ENCODE results near the gene CCDC186. TPM values are rescaled to one million over a fixed set of nuclear protein-coding genes. Genes with fewer than 3 reads are reported as not detected.

The CCDC186 gene
- polyA plus RNA-seq, 1 of the 3 experiments (the other 2 are of a cell fraction): 1.3 TPM

- TF ChIP-seq REST (IDR thresholded peaks at IDR 0.05; ENCODE audit: low read depth, low read length): no peak
- TF ChIP-seq NFIC (IDR thresholded peaks at IDR 0.05; ENCODE audit: borderline replicate concordance): no peak
- TF ChIP-seq TCF12 (IDR thresholded peaks at IDR 0.05): no peak
- TF ChIP-seq FOSL2 (IDR thresholded peaks at IDR 0.05; ENCODE audit: borderline replicate concordance, low read depth): no peak
- TF ChIP-seq USF1 (IDR thresholded peaks at IDR 0.05; ENCODE audit: borderline replicate concordance, low read depth): no peak
- TF ChIP-seq TEAD4 (IDR thresholded peaks at IDR 0.05; ENCODE audit: borderline replicate concordance, insufficient read depth): no peak
- no peak for TF ChIP-seq FOXM1 (IDR thresholded peaks at IDR 0.05; ENCODE audit: low read depth)
- no peak for TF ChIP-seq GATA2 (CRISPR knock-in tag; IDR thresholded peaks at IDR 0.05)
Measured at GRCh38 chr10:114143160-114143559, 30.8 kb downstream of the CCDC186 start (continued).

- peaks cover 7 to 33% of the 10 kb centered on the region in 2 experiments for H3K36me3 ChIP-seq (replicated peaks in 1 of 2; ENCODE audit: control insufficient read depth in 1 of 2, insufficient read depth in 2 of 2, low read length in 1 of 2)
- H3K9me2 ChIP-seq: no peaks in the 10 kb centered on the region
- no peaks in the 10 kb centered on the region for H3K4me1 ChIP-seq (ENCODE audit: control insufficient read depth in 1 of 2, insufficient read depth in 2 of 2, low read depth in 1 of 2, low read length in 1 of 2)
- TF ChIP-seq PBX3 (IDR thresholded peaks at IDR 0.05): no peak
- TF ChIP-seq TAF1 (IDR thresholded peaks at IDR 0.05; ENCODE audit: borderline replicate concordance, low read depth, low read length): no peak
- no peak for TF ChIP-seq RAD21 (IDR thresholded peaks at IDR 0.05; ENCODE audit: low read length)
- TF ChIP-seq NFIC (IDR thresholded peaks at IDR 0.05; ENCODE audit: borderline replicate concordance): no peak
- TF ChIP-seq MEF2A (IDR thresholded peaks at IDR 0.05; ENCODE audit: borderline replicate concordance, low read depth): no peak
- TF ChIP-seq USF2 (IDR thresholded peaks at IDR 0.05; ENCODE audit: borderline replicate concordance, low read depth, low read length): no peak
- TF ChIP-seq EZH2phosphoT487 (IDR thresholded peaks at IDR 0.05; ENCODE audit: borderline replicate concordance, low read depth): no peak
- no peak for TF ChIP-seq YY1 (IDR thresholded peaks at IDR 0.05; ENCODE audit: low read depth)
- TF ChIP-seq RFX5 (IDR thresholded peaks at IDR 0.05; ENCODE audit: low read length): no peak
- no peak for TF ChIP-seq TEAD4 (IDR thresholded peaks at IDR 0.05; ENCODE audit: borderline replicate concordance, insufficient read depth)
- TF ChIP-seq IRF3 (IDR thresholded peaks at IDR 0.05; ENCODE audit: low read depth, low read length): no peak
- TF ChIP-seq CHD2 (IDR thresholded peaks at IDR 0.05; ENCODE audit: low read length, partially characterized antibody): no peak
- no peak for TF ChIP-seq RCOR1 (IDR thresholded peaks at IDR 0.05; ENCODE audit: low read length)
- no peak for TF ChIP-seq FOXJ3 (CRISPR knock-in tag; IDR thresholded peaks at IDR 0.05)
- no peak for TF ChIP-seq GATA2 (CRISPR knock-in tag; IDR thresholded peaks at IDR 0.05)
- TF ChIP-seq GABPA (IDR thresholded peaks at IDR 0.05; ENCODE audit: low read depth): no peak
- H3F3A ChIP-seq (replicated peaks; ENCODE audit: insufficient read depth): no peaks in the 10 kb centered on the region
- H3K4me3 ChIP-seq (ENCODE audit: low read depth in 2 of 2, low read length in 1 of 2): no peak overlapping the region
- H3K9ac ChIP-seq: no peak overlapping the region
- DNase-seq: no peak
- no peaks in the 10 kb centered on the region for H3K9me3 ChIP-seq
- POLR2A ChIA-PET: no interaction called here
- H3K27ac ChIP-seq (ENCODE audit: low read depth in 2 of 2, low read length in 1 of 2): no peak overlapping the region
- H4K20me1 ChIP-seq (ENCODE audit: insufficient read depth): no peaks in the 10 kb centered on the region
- CTCF ChIA-PET: no interaction called here
- H3K27me3 ChIP-seq (ENCODE audit: insufficient read depth): no peaks in the 10 kb centered on the region
- 80% methylated on average over 3 of the region's 3 CpGs for WGBS (ENCODE audit: low lambda C conversion rate)
- H3K79me2 ChIP-seq (ENCODE audit: insufficient read depth): no peaks in the 10 kb centered on the region
- no peak overlapping the region for H2AFZ ChIP-seq (ENCODE audit: low read depth)
- H3K4me2 ChIP-seq: no peak overlapping the region
Measured at GRCh38 chr10:114142018-114142417, 32.0 kb downstream of the CCDC186 start.
